NK-92 (cell line): Measurements from ENCODE around the gene LAMA1.

Source experiments
- DNase-seq: peaks from one replicate; lab custom pipeline; 2025; ENCODE audit not compliant: unreplicated experiment; lab: John Stamatoyannopoulos, UW

LAMA1 gene

GRCh38 chr18:7116001-7116730 lies 1.4 kb downstream of the LAMA1 start:
- DNase-seq = no peak

DNA sequence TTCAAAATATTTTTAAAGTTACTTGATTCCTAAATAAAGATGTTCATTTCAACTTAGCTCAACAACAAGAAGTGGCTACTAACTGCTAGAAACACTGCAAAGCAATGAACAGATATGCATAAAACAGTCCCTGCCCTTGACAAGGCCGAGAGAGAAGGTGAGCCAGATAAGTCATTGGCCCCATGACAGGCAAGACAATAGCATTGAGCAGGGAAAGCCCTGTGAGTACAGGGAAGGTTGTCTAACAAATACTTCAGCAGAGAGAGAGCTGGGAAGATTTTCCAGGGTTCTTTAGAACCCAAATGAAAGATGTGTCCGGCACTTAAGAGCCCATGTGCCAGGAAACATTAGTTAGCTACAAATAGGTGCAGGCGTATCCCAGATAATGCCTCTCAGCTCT lies 4.7 kb downstream of the LAMA1 start:
- DNase-seq = no peak

DNA sequence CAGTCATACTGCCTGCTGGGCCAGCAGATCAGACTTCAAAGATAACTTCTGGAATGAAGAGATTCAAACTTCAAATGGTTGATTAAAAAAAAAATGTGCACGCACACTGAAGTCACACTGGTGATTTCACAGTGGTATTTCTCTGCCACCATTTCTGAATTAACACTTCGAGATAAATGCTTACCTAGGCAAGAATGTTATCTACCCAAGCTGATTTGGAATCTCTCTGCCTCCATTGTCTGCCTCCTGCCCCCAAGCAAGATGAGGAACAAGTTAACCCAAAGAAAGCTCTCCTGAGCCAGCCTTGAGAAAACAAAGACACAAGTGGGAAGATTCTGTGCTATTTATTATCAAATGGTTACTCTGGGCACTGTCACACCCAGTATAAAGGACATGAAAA lies 6.5 kb downstream of the LAMA1 start:
- no peak for DNase-seq

DNA sequence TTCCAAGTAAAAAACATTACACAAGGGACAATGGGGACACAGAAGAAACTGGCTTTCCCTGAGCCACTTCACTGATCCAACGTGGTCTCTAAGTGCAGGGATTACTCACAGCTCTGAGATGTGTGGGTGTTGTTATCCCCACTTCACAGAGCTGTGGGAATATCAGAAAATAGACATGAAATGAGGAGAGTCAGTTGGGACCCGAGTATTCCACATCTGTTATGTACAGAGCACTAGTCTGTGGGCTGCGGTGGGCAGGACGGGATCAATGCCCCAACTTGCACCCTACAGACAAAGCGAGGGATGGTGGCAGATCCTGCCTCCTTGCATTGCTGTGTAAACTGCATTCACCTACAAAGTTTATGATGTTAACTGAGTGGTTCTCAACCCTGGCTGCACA lies 11.7 kb downstream of the LAMA1 start:
- no peak for DNase-seq

DNA sequence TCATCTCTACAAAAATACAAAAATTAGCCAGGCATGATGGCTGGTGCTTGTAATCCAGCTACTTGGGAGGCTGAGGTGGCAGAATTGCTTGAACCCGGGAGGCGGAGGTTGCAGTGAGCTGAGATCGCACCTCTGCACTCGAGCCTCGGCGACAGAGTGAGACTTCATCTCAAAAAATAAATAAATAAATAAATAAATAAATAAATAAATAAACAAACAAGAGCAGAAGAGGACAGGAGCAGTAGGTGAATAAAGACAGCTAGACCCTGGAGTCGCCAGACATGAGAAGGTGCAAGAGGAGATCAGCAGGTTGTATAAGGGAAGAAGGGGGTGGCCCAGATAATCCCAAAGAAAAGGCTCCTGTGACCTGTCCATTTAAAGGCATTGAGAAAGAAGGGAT lies 12.3 kb downstream of the LAMA1 start:
- DNase-seq = no peak

GRCh38 chr18:7104649-7105048 lies 12.9 kb downstream of the LAMA1 start:
- DNase-seq = no peak

DNA sequence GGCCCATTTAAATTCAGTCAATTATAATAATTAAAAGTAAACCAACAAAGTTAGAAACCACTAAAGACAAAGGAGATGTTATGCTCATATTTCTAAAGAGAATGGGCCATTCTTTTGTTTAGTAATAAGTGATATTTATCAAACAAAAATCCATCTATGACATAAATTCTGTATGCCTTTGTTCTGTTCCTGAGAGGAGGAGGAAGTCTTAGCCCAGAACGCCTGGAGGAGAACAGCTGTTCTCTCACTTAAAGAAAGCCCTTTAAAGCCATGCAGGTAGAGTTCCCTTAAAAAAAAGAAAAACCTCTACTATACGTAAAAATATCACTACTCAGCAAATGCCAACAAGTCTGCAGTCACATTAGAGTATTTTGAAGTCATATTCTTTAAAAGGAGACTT lies 15.5 kb downstream of the LAMA1 start:
- no peak for DNase-seq

DNA sequence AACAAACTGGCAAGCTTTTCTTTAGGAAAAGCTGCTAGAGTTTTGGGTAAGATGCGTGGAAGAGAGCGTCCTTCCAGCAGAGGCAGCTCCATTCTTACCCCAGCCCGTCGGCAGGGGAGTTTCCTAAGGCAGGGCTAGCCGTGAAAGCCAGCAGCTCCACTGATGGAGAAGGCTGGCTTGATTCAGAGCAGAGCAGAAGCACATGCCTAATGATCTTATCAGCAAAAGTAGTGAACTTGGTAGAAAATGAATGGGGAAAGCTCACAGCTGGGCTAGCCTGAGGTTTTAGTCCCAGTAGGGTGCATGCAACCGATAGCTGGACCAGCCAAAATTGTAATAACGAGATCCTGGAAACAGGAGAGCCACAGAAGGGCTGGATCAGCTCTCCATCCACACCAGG lies 20.8 kb downstream of the LAMA1 start:
- no peak for DNase-seq

DNA sequence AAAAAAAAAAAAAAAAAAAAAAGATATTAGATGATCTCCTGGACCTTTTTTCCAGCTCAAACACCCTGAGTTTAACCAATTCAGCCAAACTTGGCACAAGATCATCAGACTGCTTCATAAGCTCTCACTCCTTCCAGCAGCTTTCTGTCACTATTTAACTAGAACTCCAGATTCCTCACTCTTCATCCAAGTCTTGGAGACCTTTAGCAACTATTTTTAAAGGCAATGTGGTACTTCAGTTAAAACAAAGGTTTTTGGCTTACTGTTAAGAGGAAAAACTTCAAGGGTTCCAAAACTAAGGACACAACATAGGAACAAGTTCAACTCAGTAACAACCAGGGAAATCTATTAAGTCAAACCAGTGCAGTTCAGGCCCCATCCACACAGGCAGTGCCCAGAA lies 23.2 kb downstream of the LAMA1 start:
- no peak for DNase-seq

DNA sequence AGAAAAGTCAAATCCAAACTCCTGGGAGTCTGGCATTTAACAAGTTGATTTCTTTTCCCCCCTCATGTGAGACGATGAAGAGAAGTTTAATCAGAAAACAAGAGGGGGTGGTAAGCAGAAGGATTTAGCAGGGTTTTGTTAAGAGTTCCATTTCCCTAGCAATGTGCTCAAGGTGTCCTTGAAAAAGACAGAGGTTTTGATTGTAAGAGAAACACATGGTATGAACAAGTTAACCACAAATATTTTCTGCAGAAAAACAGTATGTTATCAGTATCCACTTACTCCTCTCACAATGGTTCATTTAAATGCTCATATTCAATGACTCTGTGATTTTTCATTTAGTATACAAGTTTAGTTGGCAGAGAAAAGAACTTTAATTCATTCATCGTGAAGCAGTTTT lies 26.8 kb downstream of the LAMA1 start:
- DNase-seq = no peak

GRCh38 chr18:7089369-7089768 lies 28.2 kb downstream of the LAMA1 start:
- no peak for DNase-seq

DNA sequence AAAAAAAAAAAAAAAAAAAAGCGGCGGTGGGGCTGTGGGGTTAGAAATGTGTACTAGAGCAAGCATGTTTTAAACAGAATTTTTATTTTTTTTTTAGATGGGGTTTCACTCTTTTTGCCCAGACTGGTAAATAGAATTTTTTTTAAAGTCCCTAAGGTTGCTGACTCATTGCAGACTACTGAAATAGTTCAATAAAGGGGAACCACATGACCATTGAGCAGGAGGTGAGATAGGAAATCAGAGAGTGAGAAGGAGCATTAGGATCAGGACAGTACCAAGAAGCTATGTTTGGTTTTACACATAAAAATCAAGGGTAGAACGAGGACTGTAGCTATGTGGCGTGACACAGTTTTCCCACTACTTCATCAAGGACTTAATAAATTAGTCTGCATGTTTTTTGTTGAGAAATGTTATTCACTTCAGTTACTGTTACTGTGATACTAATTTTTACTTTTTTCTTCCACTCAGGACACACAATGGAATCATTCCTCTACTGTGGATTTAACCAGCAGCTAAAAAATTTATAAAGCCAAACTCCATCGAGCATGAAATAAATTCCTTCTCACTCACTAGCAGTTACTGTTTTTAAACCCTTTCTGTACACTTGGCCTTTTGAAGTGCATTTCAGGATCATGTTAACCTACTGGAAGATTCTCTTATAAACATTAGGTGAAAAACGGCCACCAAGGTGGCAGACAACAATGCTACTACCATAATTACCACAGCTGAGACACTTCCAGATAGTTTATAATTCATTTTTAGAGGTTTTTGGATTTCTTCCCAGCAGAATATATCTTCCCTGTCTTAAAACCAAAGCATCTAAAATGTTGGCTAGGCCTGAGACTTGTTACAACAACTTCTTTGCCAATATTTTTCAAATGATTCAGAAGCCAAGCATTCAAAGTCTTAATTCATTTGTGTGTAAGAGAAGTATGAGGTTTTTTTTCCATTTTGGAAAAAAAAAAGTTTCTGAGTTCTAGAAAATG lies 33.2 kb downstream of the LAMA1 start:
- DNase-seq = no peak

DNA sequence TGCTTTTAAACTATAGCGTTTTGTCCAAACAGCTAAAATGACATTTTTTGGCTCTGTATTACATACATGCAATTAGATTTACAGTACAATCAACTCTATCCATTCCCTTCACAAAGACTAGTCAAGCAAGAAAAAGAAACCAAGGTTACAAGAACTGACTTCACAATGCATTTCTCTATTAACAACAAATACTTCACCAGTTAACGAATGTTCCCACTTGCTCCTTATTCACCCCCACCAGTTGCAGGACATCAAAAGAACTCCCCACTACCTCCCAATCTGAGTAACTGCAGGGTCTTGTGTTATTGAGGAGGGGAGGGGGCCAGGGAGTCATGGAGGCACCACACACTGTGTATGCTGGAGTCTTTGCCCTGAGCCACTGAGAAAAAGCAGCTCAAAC lies 34.9 kb downstream of the LAMA1 start:
- no peak for DNase-seq

- DNase-seq = no peak
Observed at GRCh38 chr18:7079231-7079630, 38.4 kb downstream of the LAMA1 start.

DNA sequence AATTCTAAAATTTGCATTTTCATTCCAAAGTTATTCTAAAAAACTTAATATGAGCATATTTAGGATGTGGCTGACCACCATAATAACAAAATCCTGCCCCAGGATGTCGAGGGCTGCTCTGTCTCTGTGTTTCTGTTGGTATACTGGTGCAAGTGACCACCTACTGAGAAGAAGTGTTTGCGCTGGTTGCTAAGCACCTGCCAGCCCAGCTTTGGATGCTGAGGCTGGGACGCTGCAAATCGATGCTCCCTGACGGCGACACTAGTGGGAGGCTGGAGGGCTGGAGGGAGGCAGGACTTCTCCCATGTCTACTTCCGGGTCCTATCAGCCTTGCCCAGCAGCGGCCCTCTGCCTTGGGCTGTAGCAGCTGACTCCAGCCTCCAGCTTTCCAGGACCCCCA lies 45.0 kb downstream of the LAMA1 start:
- DNase-seq = no peak

DNA sequence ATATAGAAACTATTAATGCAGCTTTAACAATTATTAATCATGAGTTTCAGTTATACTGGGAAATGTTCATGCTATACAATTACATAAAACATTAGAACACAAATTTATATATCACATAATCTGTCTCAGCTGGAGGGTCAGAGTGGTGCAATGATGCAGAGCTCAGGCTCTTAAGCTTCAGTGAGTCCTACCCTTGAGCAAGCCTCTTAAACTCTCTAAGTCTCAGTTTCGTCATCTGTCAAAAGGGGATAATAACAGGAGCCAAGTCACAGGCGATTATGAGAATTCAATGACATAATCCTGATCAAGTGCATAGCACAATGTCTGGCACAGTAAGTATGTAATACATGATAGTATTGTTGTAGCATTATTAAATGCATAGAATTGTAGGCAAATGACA lies 46.0 kb downstream of the LAMA1 start:
- DNase-seq = no peak

- no peak for DNase-seq
Observed at GRCh38 chr18:7070466-7070865, 47.1 kb downstream of the LAMA1 start.

- DNase-seq = no peak
Observed at GRCh38 chr18:7068871-7069590, 48.6 kb downstream of the LAMA1 start.

GRCh38 chr18:7066965-7067555 lies 50.5 kb downstream of the LAMA1 start:
- DNase-seq = no peak

DNA sequence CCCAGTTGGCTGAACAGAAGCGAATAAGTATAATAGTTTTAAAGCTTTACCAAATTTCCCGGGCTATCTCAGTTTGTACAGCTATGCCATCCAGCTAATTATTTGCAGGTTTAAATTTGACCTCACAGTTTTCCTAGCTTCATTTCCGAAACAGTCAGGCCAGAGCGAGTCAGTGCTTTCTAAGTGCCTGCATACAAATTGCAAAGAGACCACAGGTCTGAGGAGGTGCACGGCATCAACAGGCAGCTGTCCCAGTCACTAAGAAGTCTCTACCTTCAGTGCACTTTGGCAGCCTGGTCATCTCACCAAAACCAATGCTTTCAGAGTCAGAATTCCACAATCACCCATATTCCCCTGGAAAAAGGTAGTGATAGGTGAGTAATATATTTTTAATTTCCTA lies 51.9 kb downstream of the LAMA1 start:
- DNase-seq = no peak

DNA sequence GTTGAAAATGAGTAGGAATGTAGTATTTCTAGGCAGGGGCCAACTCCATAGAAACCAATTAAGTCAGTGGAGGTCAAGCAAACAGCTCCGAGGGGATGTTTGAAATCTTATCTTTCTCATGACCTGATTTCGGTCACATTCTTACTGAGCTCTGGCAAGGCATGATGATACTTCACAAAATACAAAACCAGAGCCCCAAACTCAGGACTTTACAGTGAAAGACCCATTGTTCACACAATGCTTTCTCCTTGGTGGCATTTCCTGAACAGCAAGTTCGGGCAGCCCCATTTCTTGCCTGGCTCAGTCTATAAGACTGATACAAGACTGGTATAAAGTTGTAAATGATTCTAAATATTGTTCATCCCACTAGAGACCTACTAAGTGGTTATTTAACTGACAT lies 53.3 kb downstream of the LAMA1 start:
- no peak for DNase-seq
